ENCODE measurements around the gene USP33. TPM values are rescaled to one million over a fixed set of nuclear protein-coding genes. Genes with fewer than 3 reads are reported as not detected.

USP33 gene
- total RNA-seq, 1 donor from 2014 or later, result 65.3 TPM

DNA sequence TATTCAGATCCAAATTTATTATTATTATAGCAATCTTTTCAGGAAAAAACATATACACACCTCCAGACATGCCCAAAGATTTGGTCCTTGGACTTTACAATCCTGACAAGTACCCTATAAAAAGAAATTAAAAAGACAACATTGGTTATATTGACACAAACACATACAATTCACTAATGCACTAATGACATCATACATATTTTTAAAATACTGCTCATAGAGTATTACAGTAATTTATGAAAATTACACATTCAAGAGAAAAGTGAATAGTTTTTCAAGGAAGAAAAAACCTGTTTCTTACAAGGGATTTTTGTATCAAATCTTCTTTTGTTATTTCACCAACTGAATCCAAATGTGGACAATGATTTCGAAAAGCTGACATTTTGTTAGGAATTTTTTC is 18.3 kb downstream of the USP33 start:
- TF ChIP-seq, protein P1, sequence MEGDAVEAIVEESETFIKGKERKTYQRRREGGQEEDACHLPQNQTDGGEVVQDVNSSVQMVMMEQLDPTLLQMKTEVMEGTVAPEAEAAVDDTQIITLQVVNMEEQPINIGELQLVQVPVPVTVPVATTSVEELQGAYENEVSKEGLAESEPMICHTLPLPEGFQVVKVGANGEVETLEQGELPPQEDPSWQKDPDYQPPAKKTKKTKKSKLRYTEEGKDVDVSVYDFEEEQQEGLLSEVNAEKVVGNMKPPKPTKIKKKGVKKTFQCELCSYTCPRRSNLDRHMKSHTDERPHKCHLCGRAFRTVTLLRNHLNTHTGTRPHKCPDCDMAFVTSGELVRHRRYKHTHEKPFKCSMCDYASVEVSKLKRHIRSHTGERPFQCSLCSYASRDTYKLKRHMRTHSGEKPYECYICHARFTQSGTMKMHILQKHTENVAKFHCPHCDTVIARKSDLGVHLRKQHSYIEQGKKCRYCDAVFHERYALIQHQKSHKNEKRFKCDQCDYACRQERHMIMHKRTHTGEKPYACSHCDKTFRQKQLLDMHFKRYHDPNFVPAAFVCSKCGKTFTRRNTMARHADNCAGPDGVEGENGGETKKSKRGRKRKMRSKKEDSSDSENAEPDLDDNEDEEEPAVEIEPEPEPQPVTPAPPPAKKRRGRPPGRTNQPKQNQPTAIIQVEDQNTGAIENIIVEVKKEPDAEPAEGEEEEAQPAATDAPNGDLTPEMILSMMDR (IDR thresholded peaks at IDR 0.05), result no peak
- peaks cover 7% of the 10 kb centered on the region for H3K4me1 ChIP-seq
- no peaks in the 10 kb centered on the region for H3K27me3 ChIP-seq
- intact Hi-C loops (cut with DNase I), result no loop called here
- H3K36me3 ChIP-seq, result peaks cover 0 to 34% of the 10 kb centered on the region in 2 donors
- no peaks in the 10 kb centered on the region for H3K9me3 ChIP-seq
- no peak overlapping the region for H3K4me3 ChIP-seq
- H3K27ac ChIP-seq, result no peak overlapping the region
- no peak for DNase-seq (ENCODE audit: extremely low spot score in 2 of 2)

DNA sequence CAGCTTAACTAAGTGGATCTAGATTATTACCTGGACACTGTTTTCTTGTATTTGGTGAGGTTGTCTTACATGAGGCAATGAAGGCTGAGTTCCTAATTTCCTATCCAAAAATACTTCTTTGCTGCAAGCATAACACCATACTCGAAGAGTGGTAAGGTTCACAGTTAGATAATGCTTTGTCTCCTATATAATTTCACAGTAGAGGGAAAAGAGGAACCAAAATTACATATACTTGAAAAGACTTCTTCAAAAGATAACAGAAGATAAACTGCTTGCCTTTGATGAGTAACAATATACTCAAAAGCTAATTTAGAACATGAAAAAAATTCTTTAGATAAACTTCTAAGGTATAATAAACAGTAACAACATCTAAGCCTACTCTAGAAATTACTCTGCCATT is 20.4 kb downstream of the USP33 start:
- Histone ChIP-seq H3K27ac (no peak overlapping the region), H3K4me1 (peaks cover 7% of the 10 kb centered on the region), H3K36me3 (peaks cover 0 to 34% of the 10 kb centered on the region in 2 donors), H3K4me3 (no peak overlapping the region), H3K9me3 (no peaks in the 10 kb centered on the region), H3K27me3 (no peaks in the 10 kb centered on the region)
- DNase-seq (ENCODE audit: extremely low spot score in 2 of 2), result no peak
- intact Hi-C loops (cut with DNase I), result no loop called here
- TF ChIP-seq POLR2A (IDR thresholded peaks at IDR 0.05) (no peak), POLR2AphosphoS5 (IDR thresholded peaks at IDR 0.05; ENCODE audit: insufficient read depth in 1 of 2, low read depth in 1 of 2) (no peak)
- TF ChIP-seq, protein P1 (IDR thresholded peaks at IDR 0.05), result no peak

- H3K27me3 ChIP-seq, result no peaks in the 10 kb centered on the region
- H3K4me1 ChIP-seq, result no peaks in the 10 kb centered on the region
- H3K27ac ChIP-seq, result no peak overlapping the region
- H3K36me3 ChIP-seq, result peaks cover 0 to 32% of the 10 kb centered on the region in 2 donors
- TF ChIP-seq, protein P1 (IDR thresholded peaks at IDR 0.05), result no peak
- TF ChIP-seq POLR2A (IDR thresholded peaks at IDR 0.05), result no peak
- no peak for TF ChIP-seq POLR2AphosphoS5 (IDR thresholded peaks at IDR 0.05; ENCODE audit: insufficient read depth in 1 of 2, low read depth in 1 of 2)
- no peak overlapping the region for H3K4me3 ChIP-seq
- H3K9me3 ChIP-seq, result no peaks in the 10 kb centered on the region
- intact Hi-C loops (cut with DNase I), result no loop called here
- no peak for DNase-seq (ENCODE audit: extremely low spot score in 2 of 2)
Measured at GRCh38 chr1:77732090-77732489, 27.6 kb downstream of the USP33 start.

DNA sequence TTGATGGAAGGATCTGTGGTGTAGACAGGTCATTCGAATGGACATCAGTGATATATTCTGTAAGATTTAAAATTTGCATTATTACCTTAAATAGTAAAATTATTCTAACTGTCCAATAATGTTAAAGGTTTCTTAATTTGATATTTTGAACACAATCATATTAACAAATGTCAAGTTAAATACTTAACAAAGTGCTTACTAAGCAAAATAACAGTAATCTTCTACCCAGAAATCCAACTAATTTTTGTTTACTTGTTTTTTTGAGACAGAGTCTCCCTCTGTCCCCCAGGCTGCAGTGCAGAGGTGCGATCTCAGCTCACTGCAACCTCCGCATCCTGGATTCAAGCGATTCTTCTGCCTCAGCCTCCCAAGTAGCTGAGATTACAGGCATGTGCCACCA is 33.9 kb downstream of the USP33 start:
- Histone ChIP-seq H3K27ac (no peak overlapping the region), H3K4me3 (no peak overlapping the region), H3K4me1 (no peaks in the 10 kb centered on the region), H3K9me3 (no peaks in the 10 kb centered on the region), H3K27me3 (no peaks in the 10 kb centered on the region), H3K36me3 (peaks cover 3 to 70% of the 10 kb centered on the region in 2 donors)
- TF ChIP-seq, protein P1 (IDR thresholded peaks at IDR 0.05), result no peak
- no peak for TF ChIP-seq POLR2A (IDR thresholded peaks at IDR 0.05)
- TF ChIP-seq POLR2AphosphoS5 (IDR thresholded peaks at IDR 0.05; ENCODE audit: insufficient read depth in 1 of 2, low read depth in 1 of 2), result no peak
- intact Hi-C loops (cut with DNase I), result no loop called here
- no peak for DNase-seq (ENCODE audit: extremely low spot score in 2 of 2)

DNA sequence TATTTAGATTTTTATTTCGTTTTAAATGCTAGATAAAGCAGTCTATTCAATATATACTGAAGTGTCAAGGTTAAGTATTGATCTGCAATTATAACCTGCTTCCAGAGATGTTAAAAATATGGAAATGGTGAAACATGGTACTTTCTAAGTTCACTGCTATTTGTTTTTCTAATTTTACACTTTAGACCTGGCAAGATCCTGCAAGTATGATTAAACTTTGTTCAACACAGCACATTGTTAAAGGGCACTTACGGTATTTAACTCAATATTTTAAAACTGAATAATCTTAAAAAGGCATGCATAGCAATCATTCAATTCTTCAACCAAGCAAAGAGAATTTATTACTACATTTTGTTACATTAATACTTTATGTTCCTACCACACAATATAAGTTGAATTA is 41.5 kb downstream of the USP33 start:
- DNase-seq (ENCODE audit: extremely low spot score in 2 of 2), result no peak
- TF ChIP-seq, protein P1 (IDR thresholded peaks at IDR 0.05), result no peak
- TF ChIP-seq POLR2AphosphoS5 (IDR thresholded peaks at IDR 0.05; ENCODE audit: insufficient read depth in 1 of 2, low read depth in 1 of 2) (no peak), POLR2A (IDR thresholded peaks at IDR 0.05) (no peak)
- Histone ChIP-seq H3K27me3 (no peaks in the 10 kb centered on the region), H3K4me1 (no peaks in the 10 kb centered on the region), H3K27ac (no peak overlapping the region), H3K36me3 (peaks cover 0 to 75% of the 10 kb centered on the region in 2 donors), H3K4me3 (no peak overlapping the region), H3K9me3 (no peaks in the 10 kb centered on the region)
- intact Hi-C loops (cut with DNase I), result no loop called here
